H1 (cell line): ENCODE data around the gene SLC8A1. TPM values are rescaled to one million over a fixed set of nuclear protein-coding genes. Genes with fewer than 3 reads are reported as not detected.

ENCODE experiments used
- BACH1 ChIP-seq: IDR thresholded peaks from 2 replicates; pipeline ENCODE4 v1.6.1; 2012; ENCODE audit warnings: low read length, improper control_type of control experiment
- GABPA ChIP-seq: IDR thresholded peaks from 2 replicates; pipeline ENCODE4 v1.6.1; 2011; ENCODE audit warnings: mild to moderate bottlenecking, low read length, moderate library complexity, borderline replicate concordance; ENCODE audit not compliant: insufficient read depth
- JUND ChIP-seq: IDR thresholded peaks from 2 replicates; pipeline ENCODE4 v1.6.1; 2011; ENCODE audit warnings: mild to moderate bottlenecking, improper control_type of control experiment, low read length
- MAFK ChIP-seq: IDR thresholded peaks from 2 replicates; pipeline ENCODE4 v1.6.1; 2012; ENCODE audit warnings: low read depth, mild to moderate bottlenecking, improper control_type of control experiment, low read length
- POLR2A ChIP-seq, 2 experiments: IDR thresholded peaks; 1 replicate in 1 of 2; 2 replicates in 1 of 2; pipeline ENCODE4 v1.6.1; 2011; ENCODE audit warnings: low read depth in 2 of 2, low read length in 2 of 2, mild to moderate bottlenecking in 2 of 2; ENCODE audit errors: control extremely low read depth in 1 of 2
- RBBP5 ChIP-seq: IDR thresholded peaks from 2 replicates; pipeline ENCODE4 v1.7.1; 2012; ENCODE audit warnings: low read depth, mild to moderate bottlenecking, inconsistent platforms, low read length, moderate library complexity, borderline replicate concordance
- polyA plus RNA-seq, 7 experiments: library from polyadenylated mRNA; depleted of rRNA in 3 of 7; stranded (reverse) in 5 of 7; unstranded in 2 of 7; fragments of >200 nt in 5 of 7; fragments of 200-250 nt in 2 of 7; gene quantifications; 1 replicate in 5 of 7; 2 replicates in 1 of 7; 4 replicates in 1 of 7; pipeline versions ENCODE4 v1.2.1 to v1.2.3, GENCODE V29; 2011 to 2013; ENCODE audit warnings: missing spikeins in 2 of 7, mixed read lengths in 2 of 7
- total RNA-seq: library from RNA; stranded (reverse); fragmentation: NEBNext Ultra II Directional; extraction: Animal tissue kit (Norgen Biotek cat#: 25700); gene quantifications from 2 replicates; pipeline ENCODE4 v1.2.1, GENCODE V29; 2021
- TF ChIP-seq, protein P1 (sequence below): fragments of 300-600 bp; sonication (generic); IDR thresholded peaks from 2 replicates; pipeline ENCODE4 v1.7.1; 2012; ENCODE audit warnings: low read length, moderate library complexity, mild to moderate bottlenecking, inconsistent platforms; ENCODE audit not compliant: insufficient replicate concordance
- TF ChIP-seq, protein P2 (sequence below): IDR thresholded peaks from 2 replicates; pipeline ENCODE4 v1.6.1; 2011; ENCODE audit warnings: low read length, improper control_type of control experiment

The SLC8A1 gene
- total and polyA plus RNA-seq, 2 of the 8 experiments (the other 6 are each of a cell fraction or from before 2014, with no cell fraction given), result 0.68 to 3.6 TPM

DNA sequence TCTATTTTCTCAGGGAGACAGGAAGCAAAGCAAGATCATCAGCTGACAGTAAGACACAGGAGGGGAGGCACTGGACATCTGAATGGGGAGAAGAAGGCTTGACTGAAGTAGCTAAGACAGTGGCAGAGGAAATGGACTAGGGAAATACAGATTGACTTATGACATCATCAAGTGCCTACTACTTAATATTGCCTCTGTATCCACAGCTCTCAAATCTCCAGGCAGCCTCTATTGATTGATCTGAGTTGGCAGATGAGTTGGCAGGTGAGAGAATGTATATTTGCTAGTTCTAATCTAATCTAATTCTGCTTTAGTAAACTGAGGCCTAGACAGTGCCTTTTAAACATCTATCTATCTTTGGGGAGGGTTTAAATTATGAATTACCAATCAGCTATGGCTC lies 242.1 kb downstream of the SLC8A1 start (continued):
- TF ChIP-seq, protein P1, sequence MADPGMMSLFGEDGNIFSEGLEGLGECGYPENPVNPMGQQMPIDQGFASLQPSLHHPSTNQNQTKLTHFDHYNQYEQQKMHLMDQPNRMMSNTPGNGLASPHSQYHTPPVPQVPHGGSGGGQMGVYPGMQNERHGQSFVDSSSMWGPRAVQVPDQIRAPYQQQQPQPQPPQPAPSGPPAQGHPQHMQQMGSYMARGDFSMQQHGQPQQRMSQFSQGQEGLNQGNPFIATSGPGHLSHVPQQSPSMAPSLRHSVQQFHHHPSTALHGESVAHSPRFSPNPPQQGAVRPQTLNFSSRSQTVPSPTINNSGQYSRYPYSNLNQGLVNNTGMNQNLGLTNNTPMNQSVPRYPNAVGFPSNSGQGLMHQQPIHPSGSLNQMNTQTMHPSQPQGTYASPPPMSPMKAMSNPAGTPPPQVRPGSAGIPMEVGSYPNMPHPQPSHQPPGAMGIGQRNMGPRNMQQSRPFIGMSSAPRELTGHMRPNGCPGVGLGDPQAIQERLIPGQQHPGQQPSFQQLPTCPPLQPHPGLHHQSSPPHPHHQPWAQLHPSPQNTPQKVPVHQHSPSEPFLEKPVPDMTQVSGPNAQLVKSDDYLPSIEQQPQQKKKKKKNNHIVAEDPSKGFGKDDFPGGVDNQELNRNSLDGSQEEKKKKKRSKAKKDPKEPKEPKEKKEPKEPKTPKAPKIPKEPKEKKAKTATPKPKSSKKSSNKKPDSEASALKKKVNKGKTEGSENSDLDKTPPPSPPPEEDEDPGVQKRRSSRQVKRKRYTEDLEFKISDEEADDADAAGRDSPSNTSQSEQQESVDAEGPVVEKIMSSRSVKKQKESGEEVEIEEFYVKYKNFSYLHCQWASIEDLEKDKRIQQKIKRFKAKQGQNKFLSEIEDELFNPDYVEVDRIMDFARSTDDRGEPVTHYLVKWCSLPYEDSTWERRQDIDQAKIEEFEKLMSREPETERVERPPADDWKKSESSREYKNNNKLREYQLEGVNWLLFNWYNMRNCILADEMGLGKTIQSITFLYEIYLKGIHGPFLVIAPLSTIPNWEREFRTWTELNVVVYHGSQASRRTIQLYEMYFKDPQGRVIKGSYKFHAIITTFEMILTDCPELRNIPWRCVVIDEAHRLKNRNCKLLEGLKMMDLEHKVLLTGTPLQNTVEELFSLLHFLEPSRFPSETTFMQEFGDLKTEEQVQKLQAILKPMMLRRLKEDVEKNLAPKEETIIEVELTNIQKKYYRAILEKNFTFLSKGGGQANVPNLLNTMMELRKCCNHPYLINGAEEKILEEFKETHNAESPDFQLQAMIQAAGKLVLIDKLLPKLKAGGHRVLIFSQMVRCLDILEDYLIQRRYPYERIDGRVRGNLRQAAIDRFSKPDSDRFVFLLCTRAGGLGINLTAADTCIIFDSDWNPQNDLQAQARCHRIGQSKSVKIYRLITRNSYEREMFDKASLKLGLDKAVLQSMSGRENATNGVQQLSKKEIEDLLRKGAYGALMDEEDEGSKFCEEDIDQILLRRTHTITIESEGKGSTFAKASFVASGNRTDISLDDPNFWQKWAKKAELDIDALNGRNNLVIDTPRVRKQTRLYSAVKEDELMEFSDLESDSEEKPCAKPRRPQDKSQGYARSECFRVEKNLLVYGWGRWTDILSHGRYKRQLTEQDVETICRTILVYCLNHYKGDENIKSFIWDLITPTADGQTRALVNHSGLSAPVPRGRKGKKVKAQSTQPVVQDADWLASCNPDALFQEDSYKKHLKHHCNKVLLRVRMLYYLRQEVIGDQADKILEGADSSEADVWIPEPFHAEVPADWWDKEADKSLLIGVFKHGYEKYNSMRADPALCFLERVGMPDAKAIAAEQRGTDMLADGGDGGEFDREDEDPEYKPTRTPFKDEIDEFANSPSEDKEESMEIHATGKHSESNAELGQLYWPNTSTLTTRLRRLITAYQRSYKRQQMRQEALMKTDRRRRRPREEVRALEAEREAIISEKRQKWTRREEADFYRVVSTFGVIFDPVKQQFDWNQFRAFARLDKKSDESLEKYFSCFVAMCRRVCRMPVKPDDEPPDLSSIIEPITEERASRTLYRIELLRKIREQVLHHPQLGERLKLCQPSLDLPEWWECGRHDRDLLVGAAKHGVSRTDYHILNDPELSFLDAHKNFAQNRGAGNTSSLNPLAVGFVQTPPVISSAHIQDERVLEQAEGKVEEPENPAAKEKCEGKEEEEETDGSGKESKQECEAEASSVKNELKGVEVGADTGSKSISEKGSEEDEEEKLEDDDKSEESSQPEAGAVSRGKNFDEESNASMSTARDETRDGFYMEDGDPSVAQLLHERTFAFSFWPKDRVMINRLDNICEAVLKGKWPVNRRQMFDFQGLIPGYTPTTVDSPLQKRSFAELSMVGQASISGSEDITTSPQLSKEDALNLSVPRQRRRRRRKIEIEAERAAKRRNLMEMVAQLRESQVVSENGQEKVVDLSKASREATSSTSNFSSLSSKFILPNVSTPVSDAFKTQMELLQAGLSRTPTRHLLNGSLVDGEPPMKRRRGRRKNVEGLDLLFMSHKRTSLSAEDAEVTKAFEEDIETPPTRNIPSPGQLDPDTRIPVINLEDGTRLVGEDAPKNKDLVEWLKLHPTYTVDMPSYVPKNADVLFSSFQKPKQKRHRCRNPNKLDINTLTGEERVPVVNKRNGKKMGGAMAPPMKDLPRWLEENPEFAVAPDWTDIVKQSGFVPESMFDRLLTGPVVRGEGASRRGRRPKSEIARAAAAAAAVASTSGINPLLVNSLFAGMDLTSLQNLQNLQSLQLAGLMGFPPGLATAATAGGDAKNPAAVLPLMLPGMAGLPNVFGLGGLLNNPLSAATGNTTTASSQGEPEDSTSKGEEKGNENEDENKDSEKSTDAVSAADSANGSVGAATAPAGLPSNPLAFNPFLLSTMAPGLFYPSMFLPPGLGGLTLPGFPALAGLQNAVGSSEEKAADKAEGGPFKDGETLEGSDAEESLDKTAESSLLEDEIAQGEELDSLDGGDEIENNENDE, result no peak
- TF ChIP-seq BACH1 (no peak), JUND (no peak), POLR2A (IDR thresholded peaks at IDR 0.05; ENCODE audit: control extremely low read depth in 1 of 2, low read depth in 2 of 2, low read length in 2 of 2) (no peak), GABPA (no peak), RBBP5 (no peak), MAFK (no peak)
- TF ChIP-seq, protein P2, sequence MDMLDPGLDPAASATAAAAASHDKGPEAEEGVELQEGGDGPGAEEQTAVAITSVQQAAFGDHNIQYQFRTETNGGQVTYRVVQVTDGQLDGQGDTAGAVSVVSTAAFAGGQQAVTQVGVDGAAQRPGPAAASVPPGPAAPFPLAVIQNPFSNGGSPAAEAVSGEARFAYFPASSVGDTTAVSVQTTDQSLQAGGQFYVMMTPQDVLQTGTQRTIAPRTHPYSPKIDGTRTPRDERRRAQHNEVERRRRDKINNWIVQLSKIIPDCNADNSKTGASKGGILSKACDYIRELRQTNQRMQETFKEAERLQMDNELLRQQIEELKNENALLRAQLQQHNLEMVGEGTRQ, result no peak
